ENCODE measurements around the gene PLEKHG4B. TPM values are rescaled to one million over a fixed set of nuclear protein-coding genes. Genes with fewer than 3 reads are reported as not detected.
A peak's percentile ranks its signal among the peaks of the same experiment; 100 is the strongest.

The PLEKHG4B gene
- total and polyA plus RNA-seq, 2 donors from 2014 or later, result 0.13 to 0.37 TPM

DNA sequence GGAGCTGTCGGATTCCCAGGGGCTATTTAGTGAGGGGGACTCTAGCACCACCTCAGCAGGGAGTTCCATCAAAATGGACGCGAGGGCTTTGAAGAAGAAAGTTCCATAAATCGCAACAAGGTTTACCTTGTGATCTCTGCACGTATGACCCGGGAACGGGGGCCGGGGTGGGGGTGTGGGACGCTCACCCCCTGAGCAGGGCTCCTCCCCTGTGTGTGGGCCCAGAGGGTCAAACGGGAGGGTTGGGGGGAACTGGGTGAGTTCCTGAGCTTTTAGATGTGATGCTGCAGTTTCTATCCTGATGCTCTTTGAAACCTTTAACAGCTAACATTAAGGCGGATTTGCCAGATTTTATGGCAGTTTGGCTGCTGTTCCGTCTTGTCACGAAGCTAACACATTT is 80.5 kb downstream of the PLEKHG4B start:
- Histone ChIP-seq H3K27ac (ENCODE audit: low read depth in 2 of 2, low read length in 2 of 2) (no peak overlapping the region), H3K4me3 (ENCODE audit: low read length in 3 of 3) (no peak overlapping the region), H3K27me3 (ENCODE audit: control insufficient read depth, insufficient read depth, low read length) (no peaks in the 10 kb centered on the region), H3K4me1 (ENCODE audit: control insufficient read depth in 2 of 3, insufficient read depth in 2 of 3, low read depth in 1 of 3, low read length in 3 of 3) (no peaks in the 10 kb centered on the region), H3K36me3 (ENCODE audit: control insufficient read depth in 2 of 3, insufficient read depth in 3 of 3, low read length in 3 of 3) (no peaks in the 10 kb centered on the region), H3K9me3 (ENCODE audit: control insufficient read depth in 2 of 3, insufficient read depth in 1 of 3, low read length in 3 of 3) (no peaks in the 10 kb centered on the region), H3K9ac (ENCODE audit: low read length in 3 of 3) (no peak overlapping the region)
- DNase-seq (no peak), FAIRE-seq (no peak)
- intact Hi-C loops (cut with DNase I), result no loop called here
- TF ChIP-seq CTCF (IDR thresholded peaks at IDR 0.05; ENCODE audit: borderline replicate concordance, extremely low read depth, insufficient read depth), result no peak

DNA sequence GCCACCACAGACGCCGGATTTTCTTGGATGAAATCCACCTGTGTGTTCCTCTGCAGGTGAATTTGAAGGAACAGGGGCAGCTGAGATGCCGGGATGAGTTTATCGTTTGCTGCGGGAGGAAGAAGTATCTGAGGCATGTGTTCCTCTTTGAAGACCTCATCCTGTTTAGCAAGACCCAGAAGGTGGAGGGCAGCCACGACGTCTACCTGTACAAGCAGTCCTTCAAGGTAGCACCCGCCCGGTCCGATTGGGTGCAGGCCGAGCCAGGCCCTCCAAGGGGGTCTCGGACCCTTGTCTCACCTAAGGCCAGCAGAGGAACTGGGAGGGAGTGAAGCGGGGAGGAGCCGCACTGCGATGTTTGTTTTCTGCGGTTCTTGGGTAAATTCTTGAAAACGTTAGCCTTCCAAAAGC is 80.9 kb downstream of the PLEKHG4B start:
- Histone ChIP-seq H3K4me3 (ENCODE audit: low read length in 3 of 3) (no peak overlapping the region), H3K27ac (ENCODE audit: low read depth in 2 of 2, low read length in 2 of 2) (no peak overlapping the region), H3K36me3 (ENCODE audit: control insufficient read depth in 2 of 3, insufficient read depth in 3 of 3, low read length in 3 of 3) (no peaks in the 10 kb centered on the region), H3K9me3 (ENCODE audit: control insufficient read depth in 2 of 3, insufficient read depth in 1 of 3, low read length in 3 of 3) (no peaks in the 10 kb centered on the region), H3K27me3 (ENCODE audit: control insufficient read depth, insufficient read depth, low read length) (no peaks in the 10 kb centered on the region), H3K4me1 (ENCODE audit: control insufficient read depth in 2 of 3, insufficient read depth in 2 of 3, low read depth in 1 of 3, low read length in 3 of 3) (no peaks in the 10 kb centered on the region), H3K9ac (ENCODE audit: low read length in 3 of 3) (no peak overlapping the region)
- DNase-seq, result peak in 1 of 5 donors; percentile 24
- no peak for TF ChIP-seq CTCF (IDR thresholded peaks at IDR 0.05; ENCODE audit: borderline replicate concordance, extremely low read depth, insufficient read depth)
- intact Hi-C loops (cut with DNase I), result no loop called here
- FAIRE-seq, result no peak

- H3K27ac ChIP-seq (ENCODE audit: low read depth in 2 of 2, low read length in 2 of 2), result no peak overlapping the region
- peak in 1 of 5 donors; percentile 22 for DNase-seq
- FAIRE-seq, result no peak
- H3K9me3 ChIP-seq (ENCODE audit: control insufficient read depth in 2 of 3, insufficient read depth in 1 of 3, low read length in 3 of 3), result no peaks in the 10 kb centered on the region
- H3K27me3 ChIP-seq (ENCODE audit: control insufficient read depth, insufficient read depth, low read length), result no peaks in the 10 kb centered on the region
- intact Hi-C loops (cut with DNase I), result no loop called here
- no peaks in the 10 kb centered on the region for H3K36me3 ChIP-seq (ENCODE audit: control insufficient read depth in 2 of 3, insufficient read depth in 3 of 3, low read length in 3 of 3)
- H3K9ac ChIP-seq (ENCODE audit: low read length in 3 of 3), result no peak overlapping the region
- H3K4me3 ChIP-seq (ENCODE audit: low read length in 3 of 3), result no peak overlapping the region
- TF ChIP-seq CTCF (IDR thresholded peaks at IDR 0.05; ENCODE audit: borderline replicate concordance, extremely low read depth, insufficient read depth), result no peak
- no peaks in the 10 kb centered on the region for H3K4me1 ChIP-seq (ENCODE audit: control insufficient read depth in 2 of 3, insufficient read depth in 2 of 3, low read depth in 1 of 3, low read length in 3 of 3)
Measured at GRCh38 chr5:173392-174290, 81.7 kb downstream of the PLEKHG4B start.
